Stomach (tissue), 9 donors: ENCODE results near the gene IVD. TPM values are rescaled to one million over a fixed set of nuclear protein-coding genes. Genes with fewer than 3 reads are reported as not detected.
A peak's percentile ranks its signal among the peaks of the same experiment; 100 is the strongest.

Experiments
- DNase-seq, 2 donors: peaks; one replicate each; pipeline versions ENCODE4 v3.0.0 to v3.0.0-alpha.2; 2013 to 2019
- H3K27ac ChIP-seq, 5 donors: fragments of 200-600 bp in 4 of 5; sonication (generic) in 4 of 5; one replicate each; pipeline ENCODE4 v1.5.1; 2013 to 2019; ENCODE audit warnings: mild to moderate bottlenecking in 1 of 5, moderate library complexity in 1 of 5
- H3K27me3 ChIP-seq, 3 donors: fragments of 200-600 bp; sonication (generic); one replicate each; pipeline ENCODE4 v1.5.1; 2017 to 2019; ENCODE audit warnings: mixed run types in 1 of 3
- H3K36me3 ChIP-seq, 4 donors: fragments of 200-600 bp; sonication (generic); 1 replicate in 3 of 4; 2 replicates in 1 of 4; pipeline ENCODE4 v1.5.1; 2016 to 2019
- H3K4me1 ChIP-seq, 4 donors: fragments of 200-600 bp; sonication (generic); one replicate each; pipeline ENCODE4 v1.5.1; 2016 to 2019
- H3K4me3 ChIP-seq, 4 donors: fragments of 200-600 bp; sonication (generic) in 3 of 4; one replicate each; pipeline ENCODE4 v1.5.1; 2016 to 2019; ENCODE audit warnings: mild to moderate bottlenecking in 1 of 4
- H3K9me3 ChIP-seq, 4 donors: fragments of 200-600 bp; sonication (generic); one replicate each; pipeline ENCODE4 v1.5.1; 2016 to 2019
- CTCF ChIP-seq, 7 experiments: fragments of 450-650 bp in 4 of 7; fragments of 200-600 bp in 3 of 7; sonication (generic) in 3 of 7; IDR thresholded peaks; one replicate each; pipeline ENCODE4 v1.5.1; 2016 to 2019; ENCODE audit warnings: antibody characterized with exemption in 7 of 7, control low read depth in 2 of 7, mild to moderate bottlenecking in 1 of 7
- EP300 ChIP-seq: sonication (generic); formaldehyde crosslinking; IDR thresholded peaks from one replicate; pipeline ENCODE4 v1.6.1; 2017; ENCODE audit warnings: antibody characterized with exemption
- POLR2A ChIP-seq, 4 donors: fragments of 450-650 bp; IDR thresholded peaks; one replicate each; pipeline ENCODE4 v1.6.1; 2016; ENCODE audit warnings: antibody characterized with exemption in 4 of 4, control low read depth in 2 of 4, mild to moderate bottlenecking in 1 of 4, moderate library complexity in 1 of 4
- POLR2AphosphoS5 ChIP-seq, 3 donors: sonication (generic); formaldehyde crosslinking; IDR thresholded peaks; one replicate each; pipeline ENCODE4 v1.6.1; 2016; ENCODE audit warnings: antibody characterized with exemption in 3 of 3
- WGBS, 5 donors: extraction: QIAGEN DNeasy Blood & Tissue Kit in 3 of 5; methylation state at CpG; one replicate each; pipeline versions ENCODE4 v1.1.5 to v1.1.7; 2013 to 2018; 5-methylcytosine and 5-hydroxymethylcytosine counted together
- intact Hi-C: fragments of 100-400 bp; cut with DNase I; formaldehyde crosslinking; loops from one replicate; pipeline ENCODE4 v1.15.1; 2023; ENCODE audit warnings: low total_unique reads
- polyA plus RNA-seq, 3 donors: library from polyadenylated mRNA; stranded (reverse); fragments of 200-250 nt; gene quantifications; one replicate each; pipeline ENCODE4 v1.2.3, GENCODE V29; 2013
- total RNA-seq, 5 donors: library from RNA; depleted of rRNA; stranded (reverse); fragments of >200 nt; gene quantifications; one replicate each; pipeline versions ENCODE4 v1.1.0 to v1.2.3, GENCODE V29; 2014 to 2016
- donor health status: healthy with polysubstance abuse.
- donor health status: Bipolar disorder and iron deficiency.
- donor health status: healthy.

IVD gene
- total and polyA plus RNA-seq, 8 donors, result 26.7 to 78.1 (median 45.3) TPM

DNA sequence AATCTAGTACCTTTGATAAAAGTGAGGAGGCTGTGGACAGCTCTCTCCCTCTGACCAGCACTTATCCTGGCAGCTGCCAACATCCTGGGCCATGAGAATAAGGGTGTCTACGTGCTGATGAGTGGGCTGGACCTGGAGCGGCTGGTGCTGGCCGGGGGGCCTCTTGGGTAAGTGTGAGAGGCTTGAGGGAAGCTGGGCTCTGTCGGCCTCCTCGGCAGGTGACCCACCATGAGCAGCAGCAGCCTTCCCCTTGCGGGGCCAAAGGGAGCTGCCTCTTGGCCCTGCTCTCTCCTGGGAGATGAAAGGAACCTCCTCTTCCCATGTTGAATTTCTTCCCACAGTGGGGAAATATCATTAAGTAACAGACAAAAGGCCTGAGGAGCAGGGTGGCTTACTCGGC is 9.2 kb downstream of the IVD start:
- TF ChIP-seq EP300 (no peak), CTCF (IDR thresholded peaks at IDR 0.05) (no peak), POLR2A (IDR thresholded peaks at IDR 0.05) (no peak)
- H3K27ac ChIP-seq, result no peak overlapping the region
- H3K4me1 ChIP-seq, result peaks cover 0 to 14% (median 11%) of the 10 kb centered on the region in 4 donors
- DNase-seq, result no peak
- intact Hi-C loops, result loop anchor here (10.0 kb wide), 1 partner anchor 50 kb away; no protein-coding TSS in a partner anchor
- H3K9me3 ChIP-seq, result no peaks in the 10 kb centered on the region
- H3K4me3 ChIP-seq, result no peak overlapping the region
- H3K27me3 ChIP-seq, result no peaks in the 10 kb centered on the region
- H3K36me3 ChIP-seq, result peaks cover 50 to 95% (median 91%) of the 10 kb centered on the region in 4 donors
- 87 to 93% (median 91%) methylated on average over 6 to 7 of the region's 7 CpGs for WGBS, 5 donors

GRCh38 chr15:40415226-40415625 is 9.6 kb downstream of the IVD start:
- intact Hi-C loops, result loop anchor here (10.0 kb wide), 1 partner anchor 50 kb away; no protein-coding TSS in a partner anchor
- no peak for TF ChIP-seq POLR2AphosphoS5 (IDR thresholded peaks at IDR 0.05)
- no peak for TF ChIP-seq CTCF (IDR thresholded peaks at IDR 0.05)
- no peak for TF ChIP-seq POLR2A (IDR thresholded peaks at IDR 0.05)
- TF ChIP-seq EP300, result no peak
- H3K27ac ChIP-seq, result no peak overlapping the region
- H3K4me1 ChIP-seq, result peaks cover 3 to 18% (median 15%) of the 10 kb centered on the region in 4 donors
- no peaks in the 10 kb centered on the region for H3K9me3 ChIP-seq
- no peak overlapping the region for H3K4me3 ChIP-seq
- peaks cover 47 to 90% (median 87%) of the 10 kb centered on the region in 4 donors for H3K36me3 ChIP-seq
- DNase-seq, result no peak
- WGBS, 5 donors, result 89 to 94% (median 91%) methylated on average over 10 of the region's 10 CpGs
- H3K27me3 ChIP-seq, result no peaks in the 10 kb centered on the region

GRCh38 chr15:40416056-40416455 is 10.5 kb downstream of the IVD start:
- TF ChIP-seq POLR2A (IDR thresholded peaks at IDR 0.05) (no peak), POLR2AphosphoS5 (IDR thresholded peaks at IDR 0.05) (no peak)
- H3K36me3 ChIP-seq, result peaks cover 38 to 82% (median 79%) of the 10 kb centered on the region in 4 donors
- H3K27ac ChIP-seq, result no peak overlapping the region
- no peak overlapping the region for H3K4me3 ChIP-seq
- WGBS, 5 donors, result 86 to 97% (median 94%) methylated on average over 11 to 14 of the region's 14 CpGs
- H3K9me3 ChIP-seq, result no peaks in the 10 kb centered on the region
- H3K4me1 ChIP-seq, result peaks cover 11 to 27% (median 24%) of the 10 kb centered on the region in 4 donors
- intact Hi-C loops, result loop anchor here (10.0 kb wide), 1 partner anchor 51 kb away; no protein-coding TSS in a partner anchor
- no peaks in the 10 kb centered on the region for H3K27me3 ChIP-seq
- DNase-seq, result no peak

- Histone ChIP-seq H3K27ac (no peak overlapping the region), H3K27me3 (no peaks in the 10 kb centered on the region), H3K4me1 (peaks cover 20 to 28% (median 25%) of the 10 kb centered on the region in 4 donors), H3K9me3 (no peaks in the 10 kb centered on the region), H3K36me3 (peaks cover 31 to 61% (median 58%) of the 10 kb centered on the region in 4 donors), H3K4me3 (no peak overlapping the region)
- no peak for DNase-seq
- WGBS, 5 donors, result 92 to 97% (median 94%) methylated on average over 10 of the region's 10 CpGs
- intact Hi-C loops, result loop anchor here (10.0 kb wide), 1 partner anchor 53 kb away; no protein-coding TSS in a partner anchor
- no peak for TF ChIP-seq POLR2A (IDR thresholded peaks at IDR 0.05)
- TF ChIP-seq POLR2AphosphoS5 (IDR thresholded peaks at IDR 0.05), result no peak
- TF ChIP-seq EP300, result no peak
- no peak for TF ChIP-seq CTCF (IDR thresholded peaks at IDR 0.05)
These were observed 12.5 kb downstream of the IVD start for GRCh38 chr15:40418126-40418525.

DNA sequence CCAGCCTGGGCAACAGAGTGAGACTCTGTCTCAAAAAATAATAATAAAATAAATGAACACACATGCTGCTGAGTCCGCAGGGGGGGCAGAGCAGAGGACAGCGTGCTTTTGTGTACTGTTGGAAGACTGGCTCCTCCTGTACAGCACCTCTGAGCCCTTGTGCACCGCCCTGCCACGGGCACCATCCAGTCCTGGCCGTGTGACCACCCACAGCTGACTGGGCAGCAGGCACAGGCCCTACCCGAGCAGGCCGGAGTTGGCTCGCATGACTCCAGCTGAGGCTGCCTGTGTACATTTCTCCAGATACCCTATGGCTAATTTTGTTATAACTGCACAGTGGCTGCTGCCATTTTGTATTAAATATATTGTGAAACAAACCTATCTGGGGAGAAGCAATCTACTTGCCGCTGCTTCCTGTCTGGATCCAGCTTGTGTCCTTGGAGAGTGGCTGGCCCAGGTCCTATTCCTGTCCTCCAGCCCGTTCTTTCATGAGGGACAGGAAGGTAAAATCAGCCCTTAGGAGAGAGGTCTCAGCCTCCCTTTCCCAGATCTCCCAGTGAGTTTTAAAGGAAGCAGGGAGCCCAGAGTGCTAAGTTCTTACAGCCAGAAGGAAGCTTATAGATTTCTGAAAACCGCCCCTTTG is 14.6 kb downstream of the IVD start:
- Histone ChIP-seq H3K4me1 (peaks cover 20 to 28% (median 25%) of the 10 kb centered on the region in 4 donors), H3K27ac (peak overlapping the region; percentile 54 to 70 (median 63)), H3K4me3 (no peak overlapping the region), H3K27me3 (no peaks in the 10 kb centered on the region), H3K9me3 (no peaks in the 10 kb centered on the region), H3K36me3 (peaks cover 15 to 41% (median 38%) of the 10 kb centered on the region in 4 donors)
- DNase-seq, result peak in 1 of 2 donors; percentile 63
- TF ChIP-seq POLR2AphosphoS5 (IDR thresholded peaks at IDR 0.05) (no peak), CTCF (IDR thresholded peaks at IDR 0.05) (no peak), EP300 (no peak), POLR2A (IDR thresholded peaks at IDR 0.05) (no peak)
- 29 to 50% (median 45%) methylated on average over 11 of the region's 11 CpGs for WGBS, 5 donors
- intact Hi-C loops, result loop anchor here (5.0 kb wide), 1 partner anchor 138 kb away; the partner anchor contains the start of gene ANKRD63
